ENCODE measurements around the gene ARHGAP42.

Gene ARHGAP42

GRCh38 chr11:100902454-100903141, 215.5 kb downstream of the ARHGAP42 start:
- in situ Hi-C loops (cut with HindIII; ENCODE audit: low sequenced_read_pairs) = no loop called here

DNA sequence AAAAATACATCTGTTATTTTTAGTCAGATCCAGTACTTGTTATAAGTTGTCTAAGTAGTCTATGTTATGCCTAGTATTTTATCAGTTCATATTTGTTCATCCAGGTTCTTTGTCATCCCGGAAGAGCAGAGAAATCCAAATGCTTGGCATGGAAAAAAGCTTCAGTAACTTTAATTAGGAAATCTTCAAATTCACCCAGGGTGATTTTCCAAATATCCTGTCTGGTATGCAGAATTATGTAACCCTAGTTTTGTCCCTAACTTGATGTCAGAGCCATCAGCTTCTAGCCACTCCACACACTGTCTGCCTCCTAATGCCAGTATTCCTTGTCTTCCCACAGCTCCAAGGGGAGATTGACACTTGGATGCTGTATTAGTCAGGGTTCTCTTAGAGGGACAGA, 216.2 kb downstream of the ARHGAP42 start:
- in situ Hi-C loops (cut with HindIII; ENCODE audit: low sequenced_read_pairs) = no loop called here

DNA sequence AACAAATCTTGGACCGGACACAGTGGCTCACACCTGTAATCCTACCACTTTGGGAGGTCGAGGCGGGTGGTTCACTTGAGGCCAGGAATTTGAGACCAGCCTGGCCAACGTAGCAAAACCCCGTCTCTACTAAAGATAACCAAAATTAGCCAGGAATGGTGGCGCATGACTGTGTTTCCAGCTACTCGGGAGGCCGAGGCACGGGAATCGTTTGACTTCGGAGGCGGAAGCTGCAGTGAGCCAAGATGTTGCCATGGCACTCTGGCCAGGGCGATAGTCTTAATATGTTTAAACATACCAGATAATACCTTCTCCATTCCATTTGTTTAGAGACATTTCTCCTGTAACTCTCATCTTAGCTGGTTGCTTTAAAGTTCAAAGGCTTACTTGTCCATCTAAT, 218.6 kb downstream of the ARHGAP42 start:
- in situ Hi-C loops (cut with HindIII; ENCODE audit: low sequenced_read_pairs) = no loop called here

DNA sequence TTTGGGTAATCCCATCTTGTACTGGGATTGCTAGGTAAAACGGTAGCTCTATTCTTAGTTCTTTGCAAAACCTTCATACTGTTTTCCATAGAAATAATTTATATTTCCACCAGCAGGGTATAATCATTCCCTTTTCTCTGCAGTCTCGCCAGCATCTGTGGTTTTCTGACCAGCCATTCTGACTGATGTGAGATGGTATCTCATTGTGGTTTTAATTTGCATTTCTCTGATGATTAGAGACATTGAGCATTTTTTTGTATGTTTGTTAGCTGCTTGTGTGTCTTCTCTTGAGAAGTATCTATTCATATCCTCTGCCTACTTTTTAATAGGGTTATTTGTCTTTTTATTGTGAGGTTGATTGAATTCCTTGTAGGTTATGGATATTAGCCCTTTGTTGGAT, 221.7 kb downstream of the ARHGAP42 start:
- in situ Hi-C loops (cut with HindIII; ENCODE audit: low sequenced_read_pairs) = no loop called here

- in situ Hi-C loops (cut with HindIII; ENCODE audit: low sequenced_read_pairs) = no loop called here
Measured at GRCh38 chr11:100910808-100911207, 223.7 kb downstream of the ARHGAP42 start.

DNA sequence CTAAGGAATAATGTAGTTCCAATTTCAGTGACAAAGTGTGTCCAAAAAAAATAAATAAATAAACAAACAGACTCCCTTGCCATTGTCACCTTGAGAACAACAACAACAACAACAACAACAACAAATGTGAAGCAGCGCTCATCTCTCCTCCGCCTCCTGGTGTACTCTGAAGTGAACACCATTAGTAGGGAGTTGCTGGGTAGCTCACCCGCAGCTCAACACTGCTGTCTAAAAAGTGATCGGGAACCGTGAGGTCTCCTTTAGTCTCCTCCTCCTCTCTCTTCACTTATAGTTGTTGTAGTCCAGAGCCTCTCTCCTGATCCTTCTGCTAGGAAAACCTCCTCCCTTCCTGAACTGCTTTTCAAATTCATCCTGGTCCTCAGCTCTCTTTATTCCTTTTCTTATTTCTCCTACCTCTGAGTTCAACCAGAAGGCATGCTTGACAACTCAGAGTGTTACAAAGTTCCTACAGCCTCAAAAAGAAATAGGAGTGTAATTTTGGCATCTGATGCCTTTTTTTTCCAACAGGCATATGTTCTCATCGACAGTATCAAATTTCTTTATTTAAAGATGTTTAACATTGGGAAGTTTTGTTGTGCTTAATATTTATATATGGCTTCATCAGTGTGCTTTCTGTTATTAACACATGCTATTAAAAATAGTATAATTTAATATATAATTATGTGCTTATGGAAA, 227.5 kb downstream of the ARHGAP42 start:
- in situ Hi-C loops (cut with HindIII; ENCODE audit: low sequenced_read_pairs) = no loop called here

- in situ Hi-C loops (cut with HindIII; ENCODE audit: low sequenced_read_pairs) = no loop called here
Measured at GRCh38 chr11:100918551-100919500, 231.7 kb downstream of the ARHGAP42 start.

DNA sequence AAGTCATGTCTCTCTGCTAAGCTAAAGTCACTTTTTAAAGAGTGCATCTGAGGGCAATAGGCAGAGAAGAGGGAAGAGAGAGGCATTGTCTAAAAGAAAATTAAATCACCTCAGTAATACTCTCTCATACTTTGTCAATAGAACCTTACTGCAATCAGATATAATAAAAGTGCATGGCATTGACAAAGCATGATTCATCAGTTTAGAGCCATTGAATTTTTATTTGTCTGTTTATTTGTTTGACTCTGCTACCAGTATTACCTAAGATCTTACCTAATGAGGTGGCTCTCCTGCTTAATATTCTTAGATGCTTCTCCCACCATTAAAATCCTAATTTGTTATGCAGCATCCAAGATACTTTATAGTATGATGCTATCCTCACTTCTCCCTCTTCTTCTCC, 233.5 kb downstream of the ARHGAP42 start:
- in situ Hi-C loops (cut with HindIII; ENCODE audit: low sequenced_read_pairs) = no loop called here

DNA sequence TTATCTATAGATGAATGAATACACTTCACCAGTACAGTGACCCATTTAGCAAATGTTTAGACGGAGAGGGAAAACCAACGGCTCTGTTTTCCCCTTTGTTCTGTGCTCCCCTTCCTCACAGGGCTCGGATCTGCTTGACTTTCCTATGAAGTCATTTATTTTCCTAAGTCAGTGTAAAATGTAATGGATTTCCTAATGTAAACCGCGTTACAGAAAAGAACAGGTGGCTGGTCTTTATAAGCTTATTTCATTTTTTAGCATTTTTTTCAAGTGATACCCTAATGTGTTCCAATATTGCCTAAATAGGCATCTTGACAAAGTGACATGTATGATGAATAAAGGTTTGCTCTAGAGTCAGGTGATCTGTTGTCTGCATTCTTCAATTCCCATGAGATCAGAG, 235.0 kb downstream of the ARHGAP42 start:
- in situ Hi-C loops (cut with HindIII; ENCODE audit: low sequenced_read_pairs) = no loop called here

- in situ Hi-C loops (cut with HindIII; ENCODE audit: low sequenced_read_pairs) = no loop called here
Measured at GRCh38 chr11:100923555-100923954, 236.5 kb downstream of the ARHGAP42 start.

DNA sequence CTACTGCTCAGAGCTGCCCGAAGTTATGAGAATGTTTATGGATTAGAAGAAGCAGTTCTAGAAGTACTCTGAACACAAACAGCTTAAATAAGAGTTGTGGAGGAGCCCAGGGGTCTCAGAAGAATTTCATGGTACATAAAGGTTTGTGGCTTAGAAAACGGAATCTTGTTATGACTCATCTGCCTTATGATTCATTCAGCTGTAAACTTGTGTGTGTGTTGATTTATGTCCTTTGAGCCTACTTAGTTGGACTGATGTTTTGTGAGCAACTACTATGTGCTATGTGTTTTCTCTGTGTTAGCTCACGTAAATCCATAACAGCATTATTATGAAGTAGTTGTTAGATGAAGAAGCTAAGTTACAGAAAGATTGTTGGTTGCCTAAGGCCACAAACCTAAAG, 238.8 kb downstream of the ARHGAP42 start:
- in situ Hi-C loops (cut with HindIII; ENCODE audit: low sequenced_read_pairs) = no loop called here

GRCh38 chr11:100927579-100927978, 240.5 kb downstream of the ARHGAP42 start:
- in situ Hi-C loops (cut with HindIII; ENCODE audit: low sequenced_read_pairs) = no loop called here

- in situ Hi-C loops (cut with HindIII; ENCODE audit: low sequenced_read_pairs) = no loop called here
Measured at GRCh38 chr11:100928426-100928825, 241.3 kb downstream of the ARHGAP42 start.

GRCh38 chr11:100929377-100929776, 242.3 kb downstream of the ARHGAP42 start:
- in situ Hi-C loops (cut with HindIII; ENCODE audit: low sequenced_read_pairs) = no loop called here

GRCh38 chr11:100930185-100930778, 243.2 kb downstream of the ARHGAP42 start:
- in situ Hi-C loops (cut with HindIII; ENCODE audit: low sequenced_read_pairs) = no loop called here

DNA sequence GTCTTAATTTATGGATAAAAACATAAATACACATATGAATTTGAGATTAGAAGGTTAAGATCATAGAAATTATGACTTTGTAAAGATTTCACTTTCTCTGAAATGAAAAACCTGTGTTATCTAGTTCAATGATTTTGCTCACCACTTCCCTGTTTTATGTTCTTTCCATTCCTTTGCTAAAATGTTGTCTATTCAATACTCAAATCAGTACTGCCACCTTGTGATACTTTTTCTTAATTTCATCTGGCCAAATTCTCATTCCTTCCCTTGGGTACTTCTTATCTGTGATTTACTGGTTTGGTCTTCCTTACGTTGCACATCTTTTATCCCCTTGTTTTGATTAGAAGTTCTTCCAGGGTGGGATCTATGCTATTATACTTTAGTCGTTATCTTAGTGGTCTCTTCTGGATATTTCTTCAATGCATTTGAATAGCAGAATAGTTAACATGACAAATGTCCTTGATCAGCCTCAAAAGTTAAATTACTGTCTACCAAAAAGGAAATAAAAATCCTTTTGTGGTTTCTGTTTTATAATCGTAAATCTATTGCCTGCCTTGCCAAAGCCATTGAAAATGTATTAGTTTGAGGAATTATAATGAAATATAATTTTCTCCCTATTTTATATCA, 245.5 kb downstream of the ARHGAP42 start:
- in situ Hi-C loops (cut with HindIII; ENCODE audit: low sequenced_read_pairs) = no loop called here

DNA sequence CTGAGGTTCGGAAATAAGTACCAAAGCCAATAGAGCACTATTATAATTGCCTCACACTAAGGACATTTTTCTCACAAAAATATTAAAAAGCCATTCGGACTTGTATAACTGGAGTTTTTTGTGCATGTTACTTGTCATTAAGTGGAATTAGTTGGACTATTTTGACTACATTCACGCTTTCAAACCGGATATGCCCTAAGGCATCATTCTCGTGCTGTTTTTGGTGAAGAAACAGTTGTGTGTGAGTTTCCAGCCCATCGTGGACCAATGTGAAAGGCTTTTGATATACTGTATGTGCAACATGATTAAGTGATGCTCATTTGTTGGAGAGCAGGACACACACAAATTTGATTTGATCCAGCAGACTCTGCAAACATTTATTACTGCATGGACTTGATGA, 249.7 kb downstream of the ARHGAP42 start:
- in situ Hi-C loops (cut with HindIII; ENCODE audit: low sequenced_read_pairs) = no loop called here

DNA sequence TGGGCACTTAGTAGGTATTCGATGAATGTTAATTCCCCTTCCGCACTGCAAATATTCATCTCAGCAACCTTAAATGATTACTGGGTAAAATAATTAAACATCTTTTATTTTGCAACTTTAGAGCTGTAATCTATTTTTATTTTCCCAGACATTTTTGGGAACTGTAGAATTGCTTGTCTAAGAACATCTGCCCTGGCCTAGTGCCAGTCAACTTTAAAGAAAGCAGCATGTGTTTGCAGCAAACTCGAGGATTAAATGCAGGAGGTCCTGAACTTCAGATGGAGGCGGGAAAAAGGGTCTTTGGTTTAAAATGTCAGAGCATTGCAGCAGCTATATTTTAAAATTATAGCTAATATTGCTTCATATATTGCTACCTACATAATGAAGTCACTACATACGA, 252.5 kb downstream of the ARHGAP42 start:
- in situ Hi-C loops (cut with HindIII; ENCODE audit: low sequenced_read_pairs) = no loop called here

DNA sequence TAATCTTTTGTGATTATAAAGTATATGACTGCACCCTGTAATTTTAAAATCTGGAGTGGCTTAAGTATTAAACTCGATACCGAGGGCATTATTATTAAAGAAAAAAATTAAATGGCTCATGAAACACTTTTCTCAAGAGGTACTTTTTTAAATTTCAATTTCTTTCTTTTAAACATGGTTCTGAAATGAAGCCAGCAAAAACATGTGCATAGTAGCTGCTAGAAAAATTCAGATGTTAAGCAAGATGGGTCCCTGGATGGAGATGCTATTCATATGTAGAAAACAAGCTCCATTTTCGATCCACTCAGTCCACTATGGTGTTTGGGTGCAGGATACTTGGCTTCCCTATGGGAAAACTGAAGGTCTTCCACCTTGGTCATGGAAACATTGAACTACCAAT, 253.0 kb downstream of the ARHGAP42 start:
- in situ Hi-C loops (cut with HindIII; ENCODE audit: low sequenced_read_pairs) = no loop called here

DNA sequence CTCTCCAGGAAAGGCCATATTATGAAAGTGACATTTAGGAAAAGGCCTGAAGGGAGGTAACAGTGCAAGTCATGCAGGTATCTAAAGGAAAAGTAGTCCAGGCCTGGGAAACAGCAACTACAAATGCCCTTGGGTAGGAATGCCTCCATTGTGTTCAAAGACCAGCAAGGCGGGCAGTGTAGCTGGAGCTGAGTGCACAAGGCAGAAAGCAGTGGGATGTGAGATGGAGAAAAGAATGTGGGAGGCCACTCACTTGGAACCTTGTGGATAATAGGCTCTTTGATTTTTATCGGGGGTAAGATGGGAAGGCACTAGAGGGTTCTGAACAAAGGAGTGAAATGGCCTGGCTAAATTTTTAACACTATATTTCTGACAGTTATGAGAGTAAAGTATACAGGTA, 253.9 kb downstream of the ARHGAP42 start:
- in situ Hi-C loops (cut with HindIII; ENCODE audit: low sequenced_read_pairs) = no loop called here

- in situ Hi-C loops (cut with HindIII; ENCODE audit: low sequenced_read_pairs) = no loop called here
Measured at GRCh38 chr11:100942016-100942415, 254.9 kb downstream of the ARHGAP42 start.
